Measurements from ENCODE around the gene SUMO3.

DNA sequence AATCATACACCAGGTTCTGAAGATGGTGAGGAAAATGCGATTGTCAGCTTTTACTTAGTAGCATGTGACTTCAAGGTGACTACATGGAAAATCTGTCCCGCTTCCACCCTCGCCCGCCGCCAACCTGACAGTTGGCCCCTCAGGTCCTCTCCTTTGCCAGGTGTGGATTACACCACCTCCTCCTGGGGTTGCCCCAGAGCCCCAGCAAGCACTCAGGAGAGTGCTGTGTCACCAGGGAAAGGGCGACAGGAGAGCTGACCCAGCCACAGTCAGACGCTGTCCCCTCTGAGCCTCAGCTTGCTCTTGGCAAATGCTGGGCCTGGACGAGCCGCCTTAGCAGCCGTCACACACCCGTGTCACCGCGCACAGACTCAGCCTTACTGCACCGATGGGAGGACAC lies 37.7 kb upstream of the SUMO3 start:
- TF ChIP-seq, protein P1, sequence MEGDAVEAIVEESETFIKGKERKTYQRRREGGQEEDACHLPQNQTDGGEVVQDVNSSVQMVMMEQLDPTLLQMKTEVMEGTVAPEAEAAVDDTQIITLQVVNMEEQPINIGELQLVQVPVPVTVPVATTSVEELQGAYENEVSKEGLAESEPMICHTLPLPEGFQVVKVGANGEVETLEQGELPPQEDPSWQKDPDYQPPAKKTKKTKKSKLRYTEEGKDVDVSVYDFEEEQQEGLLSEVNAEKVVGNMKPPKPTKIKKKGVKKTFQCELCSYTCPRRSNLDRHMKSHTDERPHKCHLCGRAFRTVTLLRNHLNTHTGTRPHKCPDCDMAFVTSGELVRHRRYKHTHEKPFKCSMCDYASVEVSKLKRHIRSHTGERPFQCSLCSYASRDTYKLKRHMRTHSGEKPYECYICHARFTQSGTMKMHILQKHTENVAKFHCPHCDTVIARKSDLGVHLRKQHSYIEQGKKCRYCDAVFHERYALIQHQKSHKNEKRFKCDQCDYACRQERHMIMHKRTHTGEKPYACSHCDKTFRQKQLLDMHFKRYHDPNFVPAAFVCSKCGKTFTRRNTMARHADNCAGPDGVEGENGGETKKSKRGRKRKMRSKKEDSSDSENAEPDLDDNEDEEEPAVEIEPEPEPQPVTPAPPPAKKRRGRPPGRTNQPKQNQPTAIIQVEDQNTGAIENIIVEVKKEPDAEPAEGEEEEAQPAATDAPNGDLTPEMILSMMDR (IDR thresholded peaks at IDR 0.05): no peak
- no peak for TF ChIP-seq POLR2A (IDR thresholded peaks at IDR 0.05)
- TF ChIP-seq POLR2AphosphoS5 (IDR thresholded peaks at IDR 0.05): no peak
